HT-29 (cell line): ENCODE data around the gene ATG16L2. TPM values are rescaled to one million over a fixed set of nuclear protein-coding genes. Genes with fewer than 3 reads are reported as not detected.

ENCODE experiments used
- DNase-seq: peaks from one replicate; pipeline ENCODE4 v3.0.0-alpha.2; 2015; ENCODE audit warnings: low spot score
- total RNA-seq: library from RNA; depleted of rRNA; stranded (reverse); fragments of >200 nt; shearing (Covaris generic); gene quantifications from 2 replicates; pipeline ENCODE4 v1.2.3, GENCODE V29; 2014; rRNA removed

ATG16L2 gene, protein sequence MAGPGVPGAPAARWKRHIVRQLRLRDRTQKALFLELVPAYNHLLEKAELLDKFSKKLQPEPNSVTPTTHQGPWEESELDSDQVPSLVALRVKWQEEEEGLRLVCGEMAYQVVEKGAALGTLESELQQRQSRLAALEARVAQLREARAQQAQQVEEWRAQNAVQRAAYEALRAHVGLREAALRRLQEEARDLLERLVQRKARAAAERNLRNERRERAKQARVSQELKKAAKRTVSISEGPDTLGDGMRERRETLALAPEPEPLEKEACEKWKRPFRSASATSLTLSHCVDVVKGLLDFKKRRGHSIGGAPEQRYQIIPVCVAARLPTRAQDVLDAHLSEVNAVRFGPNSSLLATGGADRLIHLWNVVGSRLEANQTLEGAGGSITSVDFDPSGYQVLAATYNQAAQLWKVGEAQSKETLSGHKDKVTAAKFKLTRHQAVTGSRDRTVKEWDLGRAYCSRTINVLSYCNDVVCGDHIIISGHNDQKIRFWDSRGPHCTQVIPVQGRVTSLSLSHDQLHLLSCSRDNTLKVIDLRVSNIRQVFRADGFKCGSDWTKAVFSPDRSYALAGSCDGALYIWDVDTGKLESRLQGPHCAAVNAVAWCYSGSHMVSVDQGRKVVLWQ
- total RNA-seq = 10.4 and 11.4 TPM in 2 replicates

DNA sequence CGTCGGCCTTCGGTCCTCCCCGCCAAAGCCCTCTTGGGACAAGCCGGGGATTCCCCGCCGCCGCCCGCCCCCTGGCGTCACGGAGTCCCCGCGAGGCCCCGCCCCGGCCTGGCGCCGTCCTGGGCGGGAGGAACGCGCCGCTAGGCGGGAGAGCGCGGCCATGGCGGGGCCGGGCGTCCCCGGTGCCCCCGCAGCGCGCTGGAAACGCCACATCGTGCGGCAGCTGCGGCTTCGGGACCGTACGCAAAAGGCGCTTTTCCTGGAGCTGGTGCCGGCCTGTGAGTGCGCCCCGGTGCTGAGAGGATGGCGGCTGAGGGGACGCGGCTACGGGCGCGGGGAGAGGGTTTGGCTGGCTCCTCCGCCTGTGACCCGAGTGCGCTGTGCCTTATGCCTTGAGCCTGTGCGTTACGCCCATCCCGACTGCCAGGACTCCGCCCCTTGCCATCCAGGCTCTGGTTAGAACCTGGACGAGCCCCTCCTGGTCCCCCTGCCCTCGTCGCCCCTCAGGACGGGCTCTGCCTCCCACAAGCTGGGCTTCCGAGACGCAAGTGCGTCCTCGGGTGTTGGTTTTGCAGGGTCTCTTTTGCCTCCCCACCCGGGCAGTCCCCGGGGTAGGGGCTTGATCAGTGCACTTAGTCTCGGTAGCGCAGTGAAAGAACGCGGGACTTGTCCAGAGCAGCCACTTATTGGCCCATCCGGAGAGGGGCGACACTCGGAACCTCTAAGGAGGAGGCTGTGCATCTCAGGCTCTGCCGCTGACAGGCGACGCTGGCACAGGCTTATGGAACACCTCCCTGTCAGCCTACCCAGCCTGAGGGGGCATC is at the start of gene ATG16L2:
Gene ATG16L2 (plus strand): TSS at position 126 of the 824 bp plus-strand sequence. CDS start 35 bp downstream, at position 161.
- DNase-seq = peak; percentile 92

DNA sequence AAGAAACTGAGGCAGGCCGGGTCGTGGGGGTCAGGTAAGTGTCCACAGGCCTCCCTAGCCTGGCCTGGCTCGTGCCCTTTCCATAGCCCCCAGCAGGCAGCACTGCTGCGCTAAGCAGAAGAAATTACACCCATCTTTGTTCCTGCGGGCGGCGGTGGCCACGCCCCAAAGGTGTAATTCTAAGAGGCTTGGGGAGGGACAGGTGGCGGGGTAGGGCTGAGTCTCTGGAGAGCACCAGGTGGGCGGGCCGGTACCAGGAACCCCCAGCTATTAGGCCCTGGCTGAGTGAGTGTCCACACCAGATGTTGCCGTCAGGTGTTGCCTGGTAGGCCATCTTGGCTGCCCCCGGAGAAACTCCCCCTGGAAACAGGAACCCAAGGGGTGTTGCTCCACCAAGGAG is 49.7 kb upstream of the ATG16L2 start:
- DNase-seq = peak; percentile 36

DNA sequence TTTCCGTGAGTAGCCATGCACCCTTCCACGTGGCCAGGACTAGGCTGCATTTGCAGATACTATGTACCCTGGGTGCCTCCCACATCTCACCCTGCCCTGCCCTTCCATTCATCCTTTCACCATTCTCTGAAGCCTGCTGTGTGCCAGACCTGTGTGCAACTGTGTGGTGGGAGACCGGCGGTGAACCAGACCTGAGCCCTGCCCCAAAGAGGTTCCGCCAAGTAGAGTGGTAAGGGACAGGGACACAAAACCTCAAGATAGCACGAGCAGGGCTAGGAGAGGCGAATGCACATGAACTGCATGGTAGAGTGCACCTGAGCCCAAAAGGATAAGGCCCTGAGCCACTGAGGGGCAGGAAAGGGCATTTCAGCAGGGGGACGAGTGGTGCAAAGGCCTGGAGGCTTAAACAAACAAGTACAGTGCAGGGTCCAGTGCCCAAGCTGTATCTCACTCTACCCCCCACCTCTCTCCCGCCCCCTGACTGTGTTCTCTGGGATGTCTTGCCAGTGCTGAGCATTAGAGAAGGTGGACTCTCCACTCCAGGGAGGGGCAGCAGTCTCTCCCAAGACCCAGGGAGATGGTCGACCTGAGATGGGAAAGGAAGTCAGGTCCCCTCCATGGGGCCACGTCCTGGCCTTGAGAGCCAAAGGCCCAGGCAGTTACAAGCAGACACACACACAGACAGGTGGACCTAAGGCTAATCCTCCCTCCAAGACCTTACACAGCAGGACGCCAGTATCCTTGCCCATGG is 47.9 kb upstream of the ATG16L2 start:
- DNase-seq = no peak

DNA sequence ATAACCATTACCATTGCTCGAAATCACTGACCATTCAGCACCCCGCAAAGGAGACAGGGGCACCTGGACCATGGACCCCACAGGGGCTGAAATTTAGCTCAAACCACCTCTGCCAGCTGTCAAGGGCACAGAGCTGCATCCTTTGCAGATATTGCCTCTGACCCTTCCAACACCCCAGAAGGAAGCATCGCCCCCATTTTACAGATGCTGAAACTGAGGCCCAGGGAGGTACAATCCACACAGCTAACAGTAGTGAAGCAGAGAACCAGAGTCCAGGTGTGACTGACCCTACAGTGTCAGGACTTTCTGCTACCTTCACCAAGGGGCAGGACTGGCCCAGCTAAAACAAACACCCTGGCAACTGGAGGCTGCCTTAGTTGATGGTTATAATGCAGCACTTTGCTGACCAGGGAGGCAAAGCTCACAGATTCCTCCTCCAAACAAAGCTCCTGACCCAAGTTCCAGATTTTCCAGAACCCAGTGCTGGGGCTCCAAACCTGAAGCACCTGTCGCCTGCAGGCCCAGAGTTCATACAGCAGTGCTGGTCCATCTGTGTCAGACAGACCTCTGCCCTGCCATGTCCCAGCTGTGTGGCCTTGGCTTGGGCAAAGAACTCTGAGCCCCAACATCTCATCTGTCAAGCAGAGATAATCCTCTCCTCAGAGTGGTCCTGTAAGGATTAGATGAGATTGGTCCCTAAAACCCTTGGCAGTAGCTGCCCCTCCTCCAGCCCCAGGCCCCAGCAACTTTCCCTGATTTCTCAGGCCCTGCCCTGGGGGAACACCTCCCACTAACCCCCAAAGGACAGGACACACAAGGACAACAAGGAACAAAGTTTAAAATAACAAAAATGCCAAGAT is 46.8 kb upstream of the ATG16L2 start:
- DNase-seq = no peak

DNA sequence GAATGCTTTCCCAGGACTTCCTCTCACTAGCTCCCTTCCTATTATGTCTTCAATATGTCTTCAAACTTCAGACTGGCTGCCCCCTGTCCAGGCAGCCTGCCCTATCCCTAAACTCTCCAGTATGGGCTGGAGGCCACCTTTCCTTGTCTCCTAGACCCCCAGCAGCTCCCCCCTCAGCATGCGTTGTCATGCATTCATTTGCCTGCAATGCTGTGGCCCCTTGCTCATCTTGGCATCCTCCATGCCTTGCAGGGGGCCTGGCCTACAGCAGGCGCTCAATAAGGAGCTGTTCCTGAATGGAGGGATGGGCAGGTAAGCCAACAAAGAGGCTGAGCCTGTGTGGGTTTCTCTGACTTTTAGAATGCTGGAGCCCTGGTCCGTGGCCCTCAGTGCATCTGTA is 45.6 kb upstream of the ATG16L2 start:
- DNase-seq = no peak

DNA sequence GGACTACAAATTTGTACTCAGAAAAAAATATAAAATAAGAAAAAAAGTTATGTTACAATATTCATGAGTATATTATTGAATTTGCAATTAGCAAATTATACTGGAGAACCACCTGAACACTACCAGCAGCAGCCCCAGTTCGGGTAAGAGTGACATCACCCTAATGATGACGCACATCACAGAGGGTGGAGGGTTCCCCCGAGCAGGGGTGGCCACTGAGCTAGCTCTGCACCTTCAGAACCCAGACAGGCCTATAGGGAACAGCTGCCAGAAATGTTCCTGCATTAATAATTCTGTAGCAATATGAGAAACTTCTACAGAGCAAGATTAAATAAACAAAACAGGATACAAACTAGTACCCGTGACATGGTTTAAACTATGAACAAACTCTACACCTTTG is 44.5 kb upstream of the ATG16L2 start:
- no peak for DNase-seq

DNA sequence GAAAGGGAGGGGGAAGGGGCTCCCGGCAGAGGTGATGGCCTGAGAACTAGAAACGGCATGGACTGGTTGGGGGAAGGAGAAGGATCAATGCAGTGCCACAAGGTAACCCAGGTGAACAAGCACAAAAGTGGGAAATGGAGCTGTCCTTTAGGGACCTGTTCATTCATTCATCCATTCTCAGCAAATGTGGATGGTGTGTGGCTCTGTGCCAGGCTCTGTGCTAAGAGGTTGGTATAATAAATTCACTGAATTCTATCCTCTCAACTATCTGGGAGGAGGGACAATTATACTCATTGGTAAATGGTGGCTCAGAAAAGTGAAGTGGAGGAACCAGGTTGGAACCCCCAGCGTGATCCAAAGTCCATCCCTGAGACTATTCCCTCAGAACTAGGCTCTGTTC is 43.4 kb upstream of the ATG16L2 start:
- DNase-seq = no peak

DNA sequence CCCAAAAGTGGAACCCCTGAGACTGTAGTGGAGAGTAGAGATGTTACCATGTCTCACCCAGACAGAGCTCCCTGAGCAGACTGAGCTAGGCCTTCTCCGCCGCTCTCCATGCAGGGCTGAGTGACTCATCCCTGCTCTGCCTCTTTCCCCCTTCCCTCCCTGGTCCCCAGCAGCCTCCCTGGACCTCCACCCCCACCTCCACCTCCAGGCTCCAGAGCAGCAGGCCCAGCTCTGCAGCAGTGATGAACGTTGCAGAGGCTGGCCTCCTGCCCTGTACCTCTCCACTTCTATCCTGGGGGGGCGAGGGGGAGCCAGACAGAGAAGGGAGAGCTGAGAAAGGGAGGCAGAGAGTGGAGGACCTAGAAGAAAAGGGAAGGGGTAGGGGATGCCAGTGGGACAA is 42.7 kb upstream of the ATG16L2 start:
- no peak for DNase-seq

DNA sequence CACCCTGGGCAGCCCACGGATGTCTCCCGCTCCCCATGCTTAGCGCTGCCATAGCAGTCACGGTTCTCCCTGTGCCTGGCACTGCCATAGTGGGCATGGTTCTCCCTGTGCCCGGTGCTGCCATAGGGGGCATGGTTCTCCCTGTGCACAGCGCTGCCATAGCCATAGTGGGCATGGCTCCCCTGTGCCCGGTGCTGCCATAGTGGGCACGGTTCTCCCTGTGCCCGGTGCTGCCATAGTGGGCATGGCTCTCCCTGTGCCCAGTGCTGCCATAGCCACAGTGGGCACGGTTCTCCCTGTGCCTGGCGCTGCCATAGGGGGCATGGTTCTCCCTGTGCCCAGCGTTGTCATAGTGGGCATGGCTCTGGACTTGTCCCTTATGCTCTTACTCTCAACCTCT is 42.2 kb upstream of the ATG16L2 start:
- no peak for DNase-seq

DNA sequence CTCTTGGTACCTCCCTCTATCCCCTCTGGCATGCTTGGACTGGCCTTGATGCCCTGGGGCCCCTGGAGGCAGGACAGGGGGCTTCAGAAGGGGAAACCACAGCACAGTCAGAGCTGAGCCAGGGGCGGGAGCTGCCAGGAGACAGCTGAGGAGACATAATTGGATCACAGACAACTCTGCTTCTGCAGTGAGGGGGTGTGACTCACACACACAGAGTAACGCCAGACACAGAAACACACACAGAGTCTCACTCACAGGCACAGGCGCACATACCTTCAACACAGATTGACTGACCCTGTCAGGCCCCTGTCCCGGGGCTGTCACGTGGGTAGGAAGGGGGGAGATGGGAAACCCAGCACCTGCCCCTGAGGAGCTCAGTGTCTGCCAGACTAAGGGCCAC is 40.9 kb upstream of the ATG16L2 start:
- no peak for DNase-seq

DNA sequence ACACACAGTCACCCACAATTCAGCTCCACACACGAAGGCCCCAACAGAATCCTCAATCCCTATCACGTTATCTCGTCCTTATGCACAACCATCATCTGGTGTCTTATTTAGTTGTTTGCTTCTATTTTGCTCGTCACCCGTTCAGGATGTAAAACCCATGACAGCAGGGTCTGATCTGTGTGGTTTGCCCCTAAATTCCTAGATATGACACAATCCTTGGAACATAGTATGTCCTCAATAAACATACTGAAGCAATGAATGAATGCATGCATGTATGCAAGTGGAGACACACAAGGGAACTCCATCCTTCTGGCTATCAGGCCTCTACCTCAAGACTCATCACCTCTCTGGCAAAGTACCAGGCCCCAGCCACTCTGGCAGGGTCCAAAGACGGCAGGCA is 40.5 kb upstream of the ATG16L2 start:
- no peak for DNase-seq

DNA sequence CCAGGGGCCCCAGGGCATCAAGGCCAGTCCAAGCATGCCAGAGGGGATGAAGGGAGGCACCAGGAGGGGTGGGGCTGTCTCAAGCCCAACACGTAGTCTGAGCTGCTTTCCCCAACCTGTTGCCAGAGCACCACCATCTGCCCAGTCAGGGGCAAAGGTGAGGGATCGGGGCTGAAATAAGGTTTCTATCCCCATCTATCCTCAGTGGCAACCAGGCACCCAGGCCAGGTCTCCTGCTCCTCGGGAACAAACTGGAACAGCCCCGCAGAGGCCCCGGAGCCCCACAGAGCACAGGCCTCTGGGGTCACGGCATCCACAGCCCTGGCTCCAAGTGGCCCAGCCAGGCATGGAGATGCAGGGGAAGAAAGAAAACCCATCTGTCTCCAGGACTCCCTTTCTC is 39.7 kb upstream of the ATG16L2 start:
- no peak for DNase-seq

DNA sequence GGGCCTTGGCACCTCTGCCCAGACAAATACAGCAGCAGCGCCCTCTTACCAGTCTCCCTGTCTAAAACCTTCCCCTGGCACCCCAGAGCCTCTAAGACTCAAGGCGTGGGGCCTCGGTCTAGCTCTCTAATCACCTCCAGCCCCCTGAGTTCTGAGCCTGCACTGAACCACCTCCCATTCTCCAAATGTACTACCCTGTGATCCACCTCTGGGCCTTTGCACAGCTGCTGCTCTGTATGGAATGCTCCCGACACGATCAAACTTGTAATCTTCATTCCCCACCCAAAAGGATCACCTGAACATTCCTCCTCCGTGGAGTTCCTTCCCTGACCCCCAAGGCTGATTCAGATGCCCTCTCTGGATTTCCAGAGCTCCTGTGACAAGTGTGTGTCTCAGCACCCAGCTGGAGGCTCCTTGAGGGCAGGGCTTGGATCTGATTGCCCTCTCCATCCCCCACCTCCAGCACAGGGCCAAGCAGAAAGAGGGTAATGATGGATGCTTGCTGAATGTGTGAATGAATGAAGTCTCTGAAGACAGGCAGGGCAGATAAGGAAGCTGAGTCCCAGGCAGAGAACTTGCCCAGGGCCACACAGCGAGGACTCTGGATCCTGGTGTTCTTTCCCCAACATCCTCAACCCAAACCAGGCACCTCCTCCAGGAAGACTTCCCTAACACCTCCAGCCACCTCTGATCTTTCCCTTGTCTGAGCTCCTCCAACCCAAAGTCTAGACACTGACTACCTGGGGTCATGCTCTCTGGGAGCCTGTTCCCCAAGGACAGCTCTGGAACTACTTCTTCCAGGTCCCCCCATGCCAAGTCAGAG is 38.7 kb upstream of the ATG16L2 start:
- DNase-seq = no peak

DNA sequence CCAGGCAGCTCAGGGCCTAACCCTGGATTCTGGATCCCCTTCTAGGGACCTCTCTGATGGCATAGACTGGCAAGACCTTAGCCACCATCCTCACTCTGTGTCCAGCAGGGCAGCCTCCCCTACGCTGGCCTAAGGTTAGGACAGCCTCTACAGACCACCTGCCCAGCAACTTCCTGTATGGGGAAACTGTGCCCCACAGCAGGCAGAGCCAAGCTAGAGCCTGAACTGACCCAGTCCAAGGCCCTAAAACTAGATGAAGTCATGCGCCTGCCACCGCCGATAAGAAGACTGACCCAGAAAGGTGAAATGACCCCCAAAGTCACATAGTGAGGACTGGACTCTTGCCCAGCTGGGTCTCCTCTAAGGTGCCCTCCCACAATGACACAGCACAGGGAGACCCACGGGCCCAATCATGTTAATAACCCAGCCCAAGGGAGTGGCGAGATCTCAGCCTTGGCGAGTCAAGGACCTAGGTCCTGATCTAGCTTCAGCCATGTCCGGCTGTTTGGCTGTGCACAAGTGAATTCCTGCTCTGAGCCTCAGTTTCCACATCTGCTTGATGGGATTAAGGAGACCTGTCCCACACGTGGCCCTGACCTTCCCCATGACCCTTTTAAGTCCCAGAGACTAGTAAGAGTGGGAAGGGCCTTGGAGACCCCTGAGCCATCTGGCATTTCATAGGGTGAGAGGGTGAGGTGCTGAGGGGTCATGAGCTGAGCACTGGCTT is 37.9 kb upstream of the ATG16L2 start:
- DNase-seq = no peak

DNA sequence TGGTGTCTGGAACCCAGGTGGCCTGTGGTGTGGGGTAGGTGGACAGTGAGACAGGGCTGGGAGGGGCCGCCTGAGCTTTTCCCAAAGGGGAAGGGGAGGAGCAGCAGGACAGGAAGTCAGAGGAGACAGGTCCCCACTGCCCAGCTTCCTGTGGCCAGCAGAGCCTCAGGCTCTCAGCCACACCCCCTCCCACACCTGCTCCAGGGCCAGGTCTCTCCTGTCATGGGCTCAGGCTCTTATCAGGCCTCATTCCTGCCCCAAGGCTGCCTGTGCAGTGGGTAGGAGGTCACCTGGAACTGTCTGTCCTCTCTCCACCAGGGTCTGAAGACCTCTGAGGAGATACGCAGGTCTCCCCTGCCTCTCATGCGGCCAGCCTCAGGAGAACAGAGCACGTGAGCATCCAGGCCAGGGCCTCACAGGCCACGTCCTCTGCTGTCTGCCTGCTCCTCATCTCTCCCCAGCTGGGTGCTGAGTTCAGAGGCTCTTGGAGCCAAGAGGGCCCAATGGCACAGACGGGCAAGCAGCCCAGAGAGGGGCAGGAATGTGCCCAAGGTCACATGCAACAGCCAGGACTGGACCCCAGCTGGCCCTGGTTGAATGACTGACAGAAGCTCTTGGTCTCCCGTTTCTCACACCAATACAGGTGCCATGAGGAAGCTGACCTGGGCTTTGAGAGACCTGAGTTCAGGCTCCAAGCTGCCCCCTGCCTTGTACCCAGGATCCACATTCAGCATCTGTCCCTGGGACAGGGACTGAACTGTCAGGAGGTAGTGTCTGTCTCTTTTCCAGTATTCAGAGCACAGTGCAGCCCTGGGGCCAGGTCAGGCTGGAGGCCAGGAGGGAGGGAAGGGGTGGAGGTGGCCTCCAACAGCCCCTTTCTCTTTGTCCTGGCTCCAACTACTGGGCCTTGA is 37.1 kb upstream of the ATG16L2 start:
- DNase-seq = no peak

DNA sequence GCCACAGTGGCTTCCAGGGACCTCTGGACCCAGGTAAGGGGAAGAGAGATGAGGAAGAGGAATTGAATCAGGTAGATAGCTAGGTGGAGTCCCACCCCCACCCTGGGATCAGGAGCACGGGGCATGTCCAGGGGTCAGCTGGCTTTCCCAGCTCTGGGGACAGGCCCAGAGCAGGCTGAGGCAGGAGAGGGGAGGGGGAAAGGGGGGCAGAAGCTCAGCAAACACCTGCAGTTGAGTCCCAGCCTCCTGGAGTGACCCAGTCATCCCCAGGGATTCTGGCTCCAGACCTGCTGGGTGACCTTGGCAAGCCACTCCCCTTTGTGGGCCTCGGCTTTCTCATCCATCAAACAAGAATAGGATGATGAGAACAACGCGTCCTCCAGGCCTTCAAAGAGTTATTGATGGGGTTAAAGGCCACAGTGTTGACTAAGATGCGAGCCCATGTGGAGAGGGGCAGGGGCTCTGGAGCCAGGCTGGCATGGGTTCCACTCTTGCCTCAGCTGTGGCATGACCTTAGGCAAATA is 36.4 kb upstream of the ATG16L2 start:
- no peak for DNase-seq
